ENCODE measurements around the gene RELN.

The RELN gene

GRCh38 chr7:103541026-103541425 lies 448.4 kb downstream of the RELN start:
- no peak for TF ChIP-seq CTCF (conservative IDR thresholded peaks at IDR 0.05)
- H3K27ac ChIP-seq, result peak overlapping the region; percentile 24; the same call in 1 of the 2 replicates

GRCh38 chr7:103540338-103540737 lies 449.1 kb downstream of the RELN start:
- no peak for TF ChIP-seq CTCF (conservative IDR thresholded peaks at IDR 0.05)
- no peak overlapping the region for H3K27ac ChIP-seq

GRCh38 chr7:103539875-103540274 lies 449.6 kb downstream of the RELN start:
- no peak for TF ChIP-seq CTCF (conservative IDR thresholded peaks at IDR 0.05)
- no peak overlapping the region for H3K27ac ChIP-seq

GRCh38 chr7:103538964-103539709 lies 450.3 kb downstream of the RELN start:
- H3K27ac ChIP-seq, result no peak overlapping the region
- no peak for TF ChIP-seq CTCF (conservative IDR thresholded peaks at IDR 0.05)

- H3K27ac ChIP-seq, result no peak overlapping the region
- no peak for TF ChIP-seq CTCF (conservative IDR thresholded peaks at IDR 0.05)
These were observed 455.7 kb downstream of the RELN start for GRCh38 chr7:103533761-103534160.

GRCh38 chr7:103532955-103533354 lies 456.5 kb downstream of the RELN start:
- TF ChIP-seq CTCF (conservative IDR thresholded peaks at IDR 0.05), result no peak

GRCh38 chr7:103528152-103528551 lies 461.3 kb downstream of the RELN start:
- no peak overlapping the region for H3K27ac ChIP-seq
- no peak for TF ChIP-seq CTCF (conservative IDR thresholded peaks at IDR 0.05)

More at GRCh38 chr7:103532955-103533354, 456.5 kb downstream of the RELN start:
- H3K27ac ChIP-seq, result no peak overlapping the region

All from VCaP (cell line).